Mucosa of descending colon (tissue), 3 donors: ENCODE measurements around the gene TGFB3. TPM values are rescaled to one million over a fixed set of nuclear protein-coding genes. Genes with fewer than 3 reads are reported as not detected.
"Not testable (repeated sequence)": the region's sequence is repeated elsewhere in the genome, so short reads cannot be mapped to it uniquely, and the experiment has no call there.

ENCODE experiments used
- ATAC-seq: fragments of 200-7000 bp; cut with Tn5 transposase; one replicate; pipeline ENCODE4 v1.9.1; 2020; ENCODE audit warnings: mild to moderate bottlenecking, moderate library complexity
- DNase-seq, 3 donors: peaks; one replicate each; pipeline ENCODE4 v3.0.0-alpha.2; 2020
- H3K36me3 ChIP-seq: fragments of 200-600 bp; one replicate; pipeline ENCODE4 v1.8.0; 2021; ENCODE audit warnings: low read depth, mild to moderate bottlenecking
- H3K4me1 ChIP-seq: fragments of 200-600 bp; one replicate; pipeline ENCODE4 v1.8.0; 2021; ENCODE audit warnings: low read depth, mild to moderate bottlenecking
- H3K4me3 ChIP-seq: fragments of 200-600 bp; one replicate; pipeline ENCODE4 v1.8.0; 2021; ENCODE audit warnings: mild to moderate bottlenecking
- H3K9me3 ChIP-seq: fragments of 200-600 bp; one replicate; pipeline ENCODE4 v1.8.0; 2021; ENCODE audit warnings: mild to moderate bottlenecking
- intact Hi-C, 2 donors: fragments of 100-400 bp; cut with DNase I in 1 of 2; cut with micrococcal nuclease in 1 of 2; formaldehyde crosslinking; loops; one replicate each; pipeline versions ENCODE4 v1.11.0 to v1.11.1; 2022; cut with DNase I, micrococcal nuclease
- total RNA-seq, 3 donors: library from RNA; stranded (reverse); fragmentation: NEBNext Ultra II Directional in 2 of 3; extraction: Animal tissue kit (Norgen Biotek cat#: 25700) in 2 of 3; gene quantifications; one replicate each; pipeline versions ENCODE4 v1.2.1 to v1.2.4, GENCODE V29; 2021 to 2023
- TF ChIP-seq, protein P1 (sequence below): fragments of 200-600 bp; IDR thresholded peaks from one replicate; pipeline ENCODE4 v1.8.0; 2022; ENCODE audit warnings: antibody characterized with exemption, mild to moderate bottlenecking
- donor health status: DM: no; HTN: no; CAD: no; lungs with moderate emphysema.
- donor health status: DM: no; HTN: no; CAD: no.
- donor health status: DM: no; HTN: yes; CAD: no.

Gene TGFB3
- total RNA-seq, 3 donors from 2014 or later = 5.2 to 13.0 (median 5.7) TPM

- peaks cover 6% of the 10 kb centered on the region for H3K9me3 ChIP-seq
- H3K4me1 ChIP-seq = no peaks in the 10 kb centered on the region
- no peak overlapping the region for H3K4me3 ChIP-seq
- intact Hi-C loops = no loop called here
- ATAC-seq (no peak), DNase-seq (no peak)
- H3K36me3 ChIP-seq = no peaks in the 10 kb centered on the region
- TF ChIP-seq, protein P1, sequence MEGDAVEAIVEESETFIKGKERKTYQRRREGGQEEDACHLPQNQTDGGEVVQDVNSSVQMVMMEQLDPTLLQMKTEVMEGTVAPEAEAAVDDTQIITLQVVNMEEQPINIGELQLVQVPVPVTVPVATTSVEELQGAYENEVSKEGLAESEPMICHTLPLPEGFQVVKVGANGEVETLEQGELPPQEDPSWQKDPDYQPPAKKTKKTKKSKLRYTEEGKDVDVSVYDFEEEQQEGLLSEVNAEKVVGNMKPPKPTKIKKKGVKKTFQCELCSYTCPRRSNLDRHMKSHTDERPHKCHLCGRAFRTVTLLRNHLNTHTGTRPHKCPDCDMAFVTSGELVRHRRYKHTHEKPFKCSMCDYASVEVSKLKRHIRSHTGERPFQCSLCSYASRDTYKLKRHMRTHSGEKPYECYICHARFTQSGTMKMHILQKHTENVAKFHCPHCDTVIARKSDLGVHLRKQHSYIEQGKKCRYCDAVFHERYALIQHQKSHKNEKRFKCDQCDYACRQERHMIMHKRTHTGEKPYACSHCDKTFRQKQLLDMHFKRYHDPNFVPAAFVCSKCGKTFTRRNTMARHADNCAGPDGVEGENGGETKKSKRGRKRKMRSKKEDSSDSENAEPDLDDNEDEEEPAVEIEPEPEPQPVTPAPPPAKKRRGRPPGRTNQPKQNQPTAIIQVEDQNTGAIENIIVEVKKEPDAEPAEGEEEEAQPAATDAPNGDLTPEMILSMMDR = no peak
These were observed 33.9 kb upstream of the TGFB3 start for GRCh38 chr14:76015668-76016067.

- Histone ChIP-seq H3K36me3 (no peaks in the 10 kb centered on the region), H3K4me3 (no peak overlapping the region), H3K9me3 (peaks cover 6% of the 10 kb centered on the region), H3K4me1 (no peaks in the 10 kb centered on the region)
- ATAC-seq (no peak), DNase-seq (no peak)
- TF ChIP-seq, protein P1 = no peak
- intact Hi-C loops = no loop called here
These were observed 33.4 kb upstream of the TGFB3 start for GRCh38 chr14:76015191-76015590.

DNA sequence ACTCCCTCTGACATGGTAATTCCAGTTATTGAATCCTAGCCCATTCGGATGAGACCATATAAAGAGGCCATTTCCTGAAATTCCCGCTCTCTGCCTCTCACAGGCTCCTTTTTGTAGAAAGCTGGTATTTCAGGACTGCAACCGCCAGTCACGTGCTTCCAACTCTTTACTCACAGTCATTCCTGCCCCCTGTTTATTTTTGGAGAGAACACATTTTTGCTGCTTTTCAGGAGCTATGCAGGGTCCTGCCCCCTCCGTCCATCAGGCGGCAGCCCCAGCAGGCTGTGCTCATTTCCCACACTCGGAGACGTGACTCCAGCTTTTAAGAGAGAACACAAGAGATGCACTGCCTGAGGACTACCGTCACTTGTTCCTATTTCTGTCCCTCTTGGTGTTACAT is 30.6 kb upstream of the TGFB3 start:
- H3K4me1 ChIP-seq = no peaks in the 10 kb centered on the region
- ATAC-seq (no peak), DNase-seq (no peak)
- intact Hi-C loops = no loop called here
- TF ChIP-seq, protein P1 = no peak
- H3K9me3 ChIP-seq = no peaks in the 10 kb centered on the region
- no peaks in the 10 kb centered on the region for H3K36me3 ChIP-seq
- no peak overlapping the region for H3K4me3 ChIP-seq

- Histone ChIP-seq H3K9me3 (no peaks in the 10 kb centered on the region), H3K4me1 (no peaks in the 10 kb centered on the region), H3K4me3 (no peak overlapping the region), H3K36me3 (no peaks in the 10 kb centered on the region)
- TF ChIP-seq, protein P1 = no peak
- no peak for DNase-seq
- intact Hi-C loops = no loop called here
- no peak for ATAC-seq
These were observed 30.1 kb upstream of the TGFB3 start for GRCh38 chr14:76011930-76012329.

DNA sequence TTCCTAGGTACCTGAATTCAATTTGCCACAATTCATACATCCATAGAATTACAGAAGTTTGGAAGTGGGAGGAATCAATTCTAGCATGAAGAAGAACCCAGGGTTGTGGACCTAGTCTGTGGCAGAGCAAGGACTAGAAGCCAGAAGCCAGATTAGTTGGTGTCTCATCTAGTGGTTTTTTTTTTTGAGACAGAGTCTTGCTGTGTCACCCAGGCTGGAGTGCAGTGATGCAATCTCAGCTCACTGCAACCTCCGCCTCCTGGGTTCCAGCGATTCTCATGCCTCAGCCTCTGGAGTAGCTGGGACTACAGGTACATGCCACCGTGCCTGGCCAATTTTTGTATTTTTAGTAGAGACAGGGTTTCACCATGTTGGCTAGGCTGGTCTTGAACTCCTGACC is 27.8 kb upstream of the TGFB3 start:
- intact Hi-C loops, ATAC-seq, H3K9me3 ChIP-seq, H3K36me3 ChIP-seq, H3K4me1 ChIP-seq, DNase-seq, H3K4me3 ChIP-seq: not testable (repeated sequence)

DNA sequence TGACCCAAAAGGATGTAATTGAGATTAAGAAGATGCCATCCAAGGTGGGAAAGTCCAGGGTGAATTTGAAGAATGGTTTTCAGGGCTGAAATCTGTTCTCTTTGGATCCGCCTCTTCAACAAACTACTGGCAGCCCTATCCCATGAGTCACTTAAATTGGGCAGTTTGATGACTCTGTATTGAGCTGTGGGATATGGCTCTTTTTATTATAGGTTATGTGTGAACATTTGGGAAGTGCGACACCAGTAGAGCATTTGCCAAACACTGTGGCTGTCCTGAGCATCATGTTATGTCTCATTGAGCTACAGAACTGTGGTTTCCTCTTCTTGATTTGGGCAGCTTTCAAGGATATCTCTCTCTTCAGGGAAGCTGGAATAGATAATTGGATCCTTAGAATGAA is 26.1 kb upstream of the TGFB3 start:
- peaks cover 4% of the 10 kb centered on the region for H3K9me3 ChIP-seq
- TF ChIP-seq, protein P1 = no peak
- H3K36me3 ChIP-seq = peaks cover 4% of the 10 kb centered on the region
- no peak for ATAC-seq
- no peak overlapping the region for H3K4me3 ChIP-seq
- intact Hi-C loops = no loop called here
- no peaks in the 10 kb centered on the region for H3K4me1 ChIP-seq
- no peak for DNase-seq
